Endometrial microvascular endothelial cells (primary cell): ENCODE results near the gene RHEB. TPM values are rescaled to one million over a fixed set of nuclear protein-coding genes. Genes with fewer than 3 reads are reported as not detected.

Experiments used
- in situ Hi-C: cut with HindIII; loops from 2 replicates; pipeline ENCODE4 v1.10.0; 2017; ENCODE audit warnings: low sequenced_read_pairs, low pct_unique_long_range_greater_than_20kb; ENCODE audit errors: inconsistent ontology term
- total RNA-seq: library from RNA; depleted of rRNA; stranded (reverse); fragments of >200 nt; gene quantifications from one replicate; pipeline ENCODE4 v1.2.3, GENCODE V29; 2015; ENCODE audit errors: inconsistent ontology term

RHEB gene, protein sequence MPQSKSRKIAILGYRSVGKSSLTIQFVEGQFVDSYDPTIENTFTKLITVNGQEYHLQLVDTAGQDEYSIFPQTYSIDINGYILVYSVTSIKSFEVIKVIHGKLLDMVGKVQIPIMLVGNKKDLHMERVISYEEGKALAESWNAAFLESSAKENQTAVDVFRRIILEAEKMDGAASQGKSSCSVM
- 115 TPM for total RNA-seq

- in situ Hi-C loops: no loop called here
Observed at GRCh38 chr7:151519765-151520418, at the start of gene RHEB. Gene RHEB (minus strand): TSS chr7:151519895. CDS start chr7:151519511, 384 bp downstream.

DNA sequence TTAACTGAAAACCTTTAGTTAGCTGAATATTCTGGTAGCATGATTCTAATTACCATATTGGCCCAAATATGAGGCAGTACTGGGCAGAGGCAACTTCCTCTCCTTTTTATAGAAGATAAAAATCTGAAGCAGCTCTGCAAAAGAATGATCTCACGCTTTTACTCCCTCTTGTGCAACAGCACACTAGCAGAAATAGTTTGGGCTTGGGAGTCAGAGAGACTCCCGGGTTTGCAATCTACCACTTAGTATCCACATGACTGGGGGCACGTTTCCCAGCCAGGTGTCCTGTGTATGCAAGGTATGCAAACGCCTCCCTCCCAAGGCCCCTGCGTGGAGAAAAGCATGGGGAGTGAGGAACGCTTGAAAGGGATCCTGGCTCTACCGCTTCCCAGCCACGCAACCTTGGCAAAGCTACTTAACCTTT is 47.2 kb upstream of the RHEB start:
- in situ Hi-C loops: no loop called here

DNA sequence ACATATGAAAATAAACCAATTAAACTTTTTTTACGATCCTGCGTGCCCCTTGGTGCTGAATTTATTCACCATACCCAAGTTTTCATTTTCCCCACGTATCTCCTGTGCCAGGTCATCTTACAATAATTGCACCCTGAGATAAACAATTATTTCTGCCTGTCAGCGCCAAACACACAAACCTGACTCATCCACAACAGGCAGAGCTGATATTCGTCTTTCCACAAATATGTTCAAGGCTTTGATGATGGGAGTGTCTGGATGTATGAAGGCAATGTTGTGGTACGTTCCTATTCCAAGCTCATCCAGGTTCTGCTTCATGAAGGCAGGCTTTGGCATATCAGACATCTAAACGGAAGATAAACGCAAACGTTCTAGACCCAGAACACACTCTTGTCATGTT is 45.8 kb upstream of the RHEB start:
- in situ Hi-C loops: no loop called here

DNA sequence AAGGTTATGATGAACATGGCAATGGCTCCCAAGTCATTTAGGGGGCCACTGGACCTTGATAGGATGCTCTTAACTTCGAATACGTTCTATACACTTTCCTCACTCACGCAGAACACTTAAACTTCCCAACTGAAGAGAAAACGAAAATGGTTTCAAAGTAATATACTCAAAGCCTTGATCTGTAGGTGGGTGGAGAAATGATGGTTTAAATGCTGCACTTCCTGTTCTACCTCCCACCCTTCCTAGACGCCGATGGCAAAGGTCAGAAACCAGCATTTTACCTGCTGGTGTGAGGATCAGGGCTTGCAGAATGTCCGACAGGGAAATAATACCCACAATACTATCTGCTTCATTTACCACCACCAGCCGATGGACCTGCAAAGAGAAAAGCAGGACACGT is 40.5 kb upstream of the RHEB start:
- in situ Hi-C loops: no loop called here

DNA sequence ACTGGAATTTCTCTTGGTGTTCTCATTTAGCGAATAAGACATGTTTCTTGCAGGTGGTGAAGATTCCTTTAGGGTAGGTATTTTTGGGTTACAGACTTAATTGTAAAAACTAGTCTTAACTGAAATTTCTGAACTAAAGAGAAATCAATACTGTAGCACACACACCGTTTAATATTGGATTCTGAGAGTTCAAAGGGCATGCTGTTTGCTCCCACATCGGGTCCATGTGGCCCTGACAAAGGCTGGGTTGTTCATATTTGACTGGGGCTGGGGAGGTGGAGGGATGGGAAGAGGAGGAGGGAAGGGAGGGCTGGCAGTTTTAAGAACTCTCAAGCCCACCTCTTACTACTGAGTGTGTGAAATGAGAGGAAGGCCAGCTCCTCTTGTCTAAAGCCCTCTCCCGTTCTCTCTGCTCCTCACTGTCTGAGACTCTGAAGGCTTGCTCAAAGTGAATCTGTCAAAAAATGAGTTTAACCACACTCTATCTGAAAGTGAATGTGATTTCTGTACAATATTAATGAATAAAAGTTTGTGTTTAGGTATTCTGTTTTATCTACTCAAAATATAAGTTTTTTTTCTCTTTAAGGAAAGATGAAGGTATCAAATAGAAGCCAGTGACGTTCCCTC is 40.0 kb upstream of the RHEB start:
- in situ Hi-C loops: no loop called here

DNA sequence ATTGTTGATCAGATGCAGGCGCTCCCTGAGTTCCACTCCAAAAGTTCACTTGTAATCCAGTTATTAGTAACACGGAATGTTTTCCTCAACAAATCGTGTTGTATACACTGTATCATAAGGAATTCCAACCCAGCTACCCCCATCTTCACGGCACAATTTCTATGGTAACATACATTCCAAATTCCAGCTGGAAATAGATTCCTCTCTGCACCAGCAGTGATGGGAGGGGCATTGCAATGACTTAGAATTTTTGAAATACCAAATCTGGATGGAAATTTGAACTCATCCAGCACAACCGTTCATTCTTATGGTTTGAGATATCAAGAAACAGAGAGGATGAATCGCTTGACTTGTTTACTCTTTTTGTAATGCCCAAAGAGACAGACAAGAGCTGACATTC is 38.9 kb upstream of the RHEB start:
- in situ Hi-C loops: no loop called here

GRCh38 chr7:151556592-151556991 is 36.9 kb upstream of the RHEB start:
- in situ Hi-C loops: no loop called here

- in situ Hi-C loops: no loop called here
Observed at GRCh38 chr7:151553356-151553755, 33.7 kb upstream of the RHEB start.

GRCh38 chr7:151552352-151553028 is 32.8 kb upstream of the RHEB start:
- in situ Hi-C loops: no loop called here

DNA sequence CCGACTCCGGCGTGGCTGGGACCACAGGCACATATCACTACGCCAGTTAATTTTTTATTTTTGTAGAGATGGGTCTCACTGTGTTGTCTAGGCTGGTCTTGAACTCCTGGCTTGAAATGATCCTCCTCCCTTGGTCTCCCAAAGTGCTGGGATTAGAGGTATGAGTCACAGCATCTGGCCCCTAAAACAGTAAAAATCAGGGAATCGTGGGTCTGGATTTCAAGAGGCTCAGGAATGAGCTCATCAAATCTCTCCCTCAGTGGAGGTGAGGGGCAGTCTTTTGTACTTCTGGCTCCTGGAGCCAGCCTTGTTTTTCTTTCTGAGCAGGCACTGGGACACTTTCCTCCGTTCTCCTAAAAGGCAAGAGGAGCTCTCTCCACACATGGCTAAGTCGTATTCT is 32.1 kb upstream of the RHEB start:
- in situ Hi-C loops: no loop called here

DNA sequence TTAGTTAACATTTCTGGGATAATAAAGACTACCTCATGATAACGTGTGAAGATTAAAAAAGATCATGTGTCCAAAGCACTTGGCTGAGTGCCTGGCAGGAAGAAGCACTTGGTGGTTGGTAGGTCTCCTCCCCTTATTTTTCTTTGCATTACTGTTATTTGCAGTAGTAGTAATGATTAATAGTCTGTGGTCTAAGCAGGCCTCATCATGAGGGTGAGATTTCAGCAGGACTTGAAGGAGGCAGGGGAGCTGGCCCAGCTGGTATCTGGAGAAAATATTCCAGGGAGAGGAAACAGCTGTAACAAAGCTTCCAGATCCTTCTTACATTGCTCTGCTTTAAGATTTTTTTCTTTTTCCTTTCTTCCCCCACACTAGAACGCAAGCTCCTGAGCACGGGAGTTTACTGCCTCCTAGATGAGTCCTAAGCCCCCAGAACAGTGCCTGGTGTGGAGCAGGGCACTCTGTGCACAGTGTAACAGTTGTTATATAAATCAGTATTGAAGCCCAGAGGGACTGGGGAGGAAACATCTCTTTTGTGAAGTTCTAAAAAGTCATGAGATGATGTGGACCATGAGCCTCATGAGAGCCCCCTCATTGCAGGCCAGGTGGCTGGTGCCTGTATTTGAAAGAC is 31.1 kb upstream of the RHEB start:
- in situ Hi-C loops: no loop called here

DNA sequence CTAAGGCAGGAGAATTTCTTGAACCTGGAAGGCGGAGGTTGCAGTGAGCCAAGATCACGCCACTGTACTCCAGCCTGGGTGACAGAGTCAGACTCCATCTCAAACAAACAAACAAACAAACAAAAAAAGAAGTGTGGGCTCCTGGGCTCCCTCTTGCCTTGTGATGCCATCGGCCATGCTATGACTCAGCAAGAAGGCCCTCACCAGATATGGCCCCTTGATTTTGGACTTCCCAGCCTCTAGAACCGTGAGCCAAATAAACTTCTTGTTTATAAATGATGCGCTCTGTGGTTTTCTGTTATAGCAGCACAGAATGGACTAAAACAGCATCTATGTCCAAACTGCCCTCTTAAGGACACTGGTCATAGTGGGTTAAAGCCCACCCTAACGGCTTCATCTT is 29.9 kb upstream of the RHEB start:
- in situ Hi-C loops: no loop called here

DNA sequence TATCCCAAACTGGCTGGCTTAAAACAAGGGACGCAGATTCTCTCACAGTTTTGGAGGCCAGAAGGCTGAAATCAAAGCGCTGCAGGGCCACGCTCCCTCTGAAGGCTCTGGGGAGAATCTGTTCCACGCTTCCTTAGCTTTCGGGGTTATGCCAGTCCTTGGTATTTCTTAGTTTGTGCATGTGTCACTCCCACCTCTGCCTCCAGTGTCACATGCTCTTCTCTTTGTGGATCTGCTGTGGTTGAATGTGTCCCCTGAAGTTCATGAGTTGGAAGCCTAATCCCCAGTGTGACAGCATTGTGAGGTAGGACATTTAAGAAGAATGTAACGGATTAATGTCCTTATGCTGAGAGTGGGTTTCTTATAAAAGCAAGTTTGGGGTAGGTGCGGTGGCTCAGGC is 29.4 kb upstream of the RHEB start:
- in situ Hi-C loops: no loop called here

- in situ Hi-C loops: no loop called here
Observed at GRCh38 chr7:151544183-151544582, 24.5 kb upstream of the RHEB start.

- in situ Hi-C loops: no loop called here
Observed at GRCh38 chr7:151542606-151543130, 23.0 kb upstream of the RHEB start.

DNA sequence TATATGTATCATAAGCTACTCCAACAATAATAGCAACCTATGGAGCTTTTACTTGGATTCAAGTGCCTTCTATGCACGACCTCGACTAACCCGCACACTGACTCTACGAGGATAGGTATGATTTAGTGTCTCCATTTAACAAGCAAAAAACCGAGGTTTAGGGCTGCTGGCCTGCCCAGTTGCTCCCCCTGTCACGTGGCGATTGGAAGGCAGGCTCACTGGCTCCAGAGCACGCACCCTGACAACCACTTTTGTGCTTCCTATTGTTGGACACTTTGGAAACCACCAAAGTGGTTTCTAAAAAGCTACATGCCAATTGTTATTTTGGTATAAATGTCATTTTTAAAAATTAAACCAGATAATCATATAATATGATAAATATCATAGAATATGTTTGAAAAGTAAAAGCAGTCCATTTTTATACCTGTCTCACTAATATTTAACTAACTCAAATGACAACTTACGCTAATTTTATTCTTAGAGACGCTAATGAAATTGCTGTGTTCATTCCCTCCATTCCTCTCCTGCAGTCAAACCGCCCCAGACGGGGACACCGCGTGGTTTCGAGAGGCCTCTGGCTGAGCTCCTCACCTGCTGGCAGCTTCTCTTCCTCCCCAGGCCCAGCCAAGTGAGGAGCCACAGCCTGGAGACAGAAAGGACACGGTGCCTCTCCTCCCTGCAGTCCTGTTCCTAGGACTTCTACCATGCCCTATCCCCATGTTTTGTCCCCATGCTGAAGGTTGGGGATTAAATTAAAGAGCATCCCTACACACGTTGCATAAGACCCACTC is 22.2 kb upstream of the RHEB start:
- in situ Hi-C loops: no loop called here

GRCh38 chr7:151540146-151540545 is 20.5 kb upstream of the RHEB start:
- in situ Hi-C loops: no loop called here

DNA sequence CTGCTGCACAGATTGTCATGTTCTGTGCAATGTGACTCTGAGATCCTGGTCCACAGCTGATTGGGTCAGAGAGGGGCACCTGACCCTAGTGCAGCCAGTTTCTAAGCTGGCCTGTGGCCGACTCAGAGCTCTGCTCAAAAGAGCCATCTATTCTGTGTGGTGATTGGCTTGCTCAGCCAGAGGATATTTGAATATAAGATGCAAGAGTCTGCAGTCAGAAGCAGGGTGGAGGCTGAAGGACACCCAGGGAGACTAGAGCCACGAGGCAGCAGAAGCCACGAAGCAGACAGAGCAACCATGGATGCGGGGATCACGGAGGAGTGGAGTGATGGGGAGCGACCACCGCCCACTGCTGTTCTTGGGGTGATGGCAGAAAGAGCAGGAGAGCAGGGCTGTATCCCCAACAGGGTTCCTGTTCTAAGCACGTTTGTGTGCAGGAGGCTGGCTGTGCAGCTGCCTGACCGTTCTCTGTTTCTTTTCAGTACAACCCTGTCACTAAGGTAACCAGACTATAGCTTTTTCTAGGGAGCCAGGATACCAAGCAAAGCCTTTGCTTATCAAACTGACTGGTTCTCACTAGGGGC is 19.5 kb upstream of the RHEB start:
- in situ Hi-C loops: no loop called here
